Eye (tissue), 1 donor: ENCODE measurements around the gene NFE2.
A peak's percentile ranks its signal among the peaks of the same experiment; 100 is the strongest.
"Not testable (repeated sequence)": the region's sequence is repeated elsewhere in the genome, so short reads cannot be mapped to it uniquely, and the experiment has no call there.

Experiments used
- DNase-seq: peaks from one replicate; pipeline ENCODE4 v3.0.0-alpha.2; 2015

The NFE2 gene

DNA sequence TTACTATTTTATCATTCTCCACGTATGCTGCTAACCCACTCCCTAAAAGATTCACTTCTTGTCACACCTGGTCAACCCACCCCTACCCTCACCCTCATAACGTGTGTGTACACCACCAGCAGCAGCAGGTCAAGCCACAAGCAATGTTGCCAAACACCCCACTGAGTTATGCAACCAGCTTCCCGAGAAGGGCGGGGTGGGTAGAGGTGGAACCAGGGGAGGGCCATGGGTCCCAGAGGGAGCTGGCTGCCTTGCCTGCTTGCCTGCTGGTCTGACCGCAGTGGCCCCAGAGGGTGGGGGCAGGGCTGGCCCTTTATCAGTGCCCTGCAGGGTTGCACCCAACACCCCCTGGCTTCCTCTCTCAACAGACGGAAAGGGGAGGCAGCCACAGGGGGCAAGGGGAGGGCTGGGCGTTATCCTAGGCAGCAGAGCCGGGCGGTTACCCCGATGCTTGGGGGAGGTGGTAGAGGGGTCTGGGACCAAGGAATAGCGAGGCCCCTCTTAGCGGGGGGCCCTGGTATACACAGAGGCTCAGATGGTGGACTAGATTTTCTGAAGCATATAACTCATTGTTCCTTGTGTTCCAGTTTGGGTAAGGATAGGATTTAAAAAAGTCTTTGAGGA is 3.5 kb upstream of the NFE2 start:
- DNase-seq = no peak

DNA sequence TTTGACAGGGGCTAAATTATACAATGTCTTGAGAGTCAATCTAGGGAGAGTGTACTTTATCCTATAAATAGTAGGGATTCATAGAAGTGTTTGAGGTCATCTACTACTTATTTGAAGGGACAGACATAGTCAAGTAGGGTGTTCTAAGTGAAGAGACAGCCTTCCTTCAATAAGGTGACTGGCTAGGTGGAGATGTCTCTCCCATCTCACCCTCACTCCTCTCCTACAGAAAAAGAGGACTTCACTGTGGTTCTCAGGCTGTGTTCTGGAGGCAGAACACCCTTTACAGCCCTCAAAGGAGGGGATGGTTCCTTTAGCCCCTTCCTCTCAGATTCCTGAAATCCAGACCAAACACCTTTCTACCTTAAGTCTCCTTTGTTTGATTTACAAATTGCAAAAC is 2.8 kb upstream of the NFE2 start:
- no peak for DNase-seq

DNA sequence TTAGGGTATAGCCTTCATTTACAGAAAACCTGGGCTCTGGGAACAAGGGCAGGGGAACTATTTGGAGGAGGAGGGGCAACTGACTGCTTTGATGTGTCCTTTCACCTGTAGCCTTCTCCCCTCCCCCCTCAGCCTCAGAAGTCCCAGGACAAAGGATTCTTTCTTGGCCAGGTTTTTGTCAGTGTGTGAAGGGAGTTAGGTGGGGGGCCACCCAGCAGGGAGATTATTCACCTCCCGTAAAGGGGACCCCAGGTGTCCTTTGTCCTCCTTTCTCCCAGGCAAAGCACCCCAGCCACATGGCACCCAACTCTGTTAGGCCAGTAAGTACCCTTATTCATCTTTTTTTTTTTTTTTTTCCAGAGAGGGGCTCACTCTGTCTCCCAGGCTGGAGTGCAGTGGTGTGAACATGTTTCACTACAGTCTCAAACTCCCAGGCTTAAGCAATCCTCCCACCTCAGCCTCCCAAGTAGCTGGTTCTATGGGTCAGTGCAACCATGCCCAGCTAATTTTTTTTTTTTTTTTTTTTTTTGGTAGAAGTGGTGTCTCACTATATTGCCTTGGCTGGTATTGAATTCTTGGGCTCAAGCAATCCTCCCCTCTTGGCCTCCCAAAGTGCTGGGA is 723 bp upstream of the NFE2 start:
- DNase-seq = no peak

DNA sequence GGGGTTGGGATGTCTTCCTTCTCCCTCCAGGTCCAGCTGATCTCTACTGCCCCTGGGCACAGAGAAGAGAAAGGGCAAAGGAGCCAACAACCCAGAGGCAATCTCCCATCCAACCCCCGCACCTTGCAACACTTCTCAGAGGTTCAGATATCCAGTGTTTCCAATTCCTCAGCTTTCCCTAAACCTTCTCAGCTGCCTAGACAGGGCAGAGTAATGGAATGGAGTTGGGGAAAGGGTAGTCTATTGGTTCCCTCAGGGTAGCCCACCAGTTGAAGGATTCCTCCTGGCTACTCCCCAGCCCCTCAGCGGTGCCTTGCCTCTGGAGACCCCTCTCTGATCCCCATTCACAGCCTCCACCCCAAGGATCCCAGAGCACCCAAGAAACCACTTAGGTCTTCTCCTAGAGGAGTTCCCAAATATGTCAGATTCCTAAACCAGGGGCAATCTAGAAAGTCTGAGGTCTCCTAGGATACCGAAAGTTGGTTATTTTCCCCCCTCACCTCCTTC is 537 bp downstream of the NFE2 start:
- no peak for DNase-seq

DNA sequence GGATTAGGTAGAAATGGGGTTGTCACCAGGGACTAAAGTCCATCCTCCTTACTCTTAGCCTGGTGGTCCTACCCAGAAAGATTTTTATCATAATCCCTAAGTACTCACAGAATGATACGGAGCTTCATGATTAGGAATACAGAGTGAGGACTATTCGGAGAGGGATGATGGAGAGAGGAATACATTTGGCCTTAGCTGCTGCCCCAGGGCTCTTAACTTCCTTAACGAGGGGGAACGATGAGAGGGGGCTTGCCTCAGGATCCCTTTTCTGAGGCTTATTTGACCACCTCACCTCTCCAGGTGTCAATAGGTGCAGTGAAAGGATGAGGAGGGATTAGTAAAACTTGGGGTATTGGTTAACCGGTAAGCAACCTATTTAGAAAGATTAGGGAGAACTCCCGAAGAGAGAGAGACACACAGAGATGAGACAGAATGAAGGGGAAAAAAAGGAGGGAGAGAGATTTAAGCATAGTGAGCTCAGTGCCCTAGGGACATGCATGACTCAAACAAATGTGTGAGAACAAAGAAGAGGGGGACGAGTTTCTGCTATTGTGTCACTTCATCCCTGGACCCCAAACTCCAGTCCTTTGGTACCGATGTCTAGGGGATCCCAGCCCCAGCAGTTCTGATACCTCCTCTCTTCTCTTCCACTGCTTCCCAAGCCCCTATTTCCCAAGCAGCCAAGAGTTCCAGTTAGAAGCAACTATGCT is 1.1 kb downstream of the NFE2 start:
- DNase-seq = no peak

DNA sequence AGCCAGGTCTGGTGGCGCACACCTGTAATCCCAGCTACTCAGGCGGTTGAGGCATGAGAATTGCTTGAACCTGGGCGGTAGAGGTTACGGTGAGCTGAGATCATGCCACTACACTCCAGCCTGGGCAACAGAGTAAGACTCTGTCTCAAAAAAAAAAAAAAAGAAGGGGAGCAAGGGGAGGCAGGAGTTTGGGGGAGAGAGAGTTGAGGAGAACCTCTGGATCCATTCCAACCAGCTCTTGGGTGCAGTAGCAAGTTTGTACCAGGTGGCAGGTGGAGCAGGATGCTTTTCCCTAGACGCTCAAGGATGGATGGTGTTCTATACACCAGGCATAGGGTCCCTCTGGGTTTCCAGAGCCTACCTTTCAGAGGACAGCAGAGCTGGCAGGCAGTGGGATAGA is 1.9 kb downstream of the NFE2 start:
- no peak for DNase-seq

DNA sequence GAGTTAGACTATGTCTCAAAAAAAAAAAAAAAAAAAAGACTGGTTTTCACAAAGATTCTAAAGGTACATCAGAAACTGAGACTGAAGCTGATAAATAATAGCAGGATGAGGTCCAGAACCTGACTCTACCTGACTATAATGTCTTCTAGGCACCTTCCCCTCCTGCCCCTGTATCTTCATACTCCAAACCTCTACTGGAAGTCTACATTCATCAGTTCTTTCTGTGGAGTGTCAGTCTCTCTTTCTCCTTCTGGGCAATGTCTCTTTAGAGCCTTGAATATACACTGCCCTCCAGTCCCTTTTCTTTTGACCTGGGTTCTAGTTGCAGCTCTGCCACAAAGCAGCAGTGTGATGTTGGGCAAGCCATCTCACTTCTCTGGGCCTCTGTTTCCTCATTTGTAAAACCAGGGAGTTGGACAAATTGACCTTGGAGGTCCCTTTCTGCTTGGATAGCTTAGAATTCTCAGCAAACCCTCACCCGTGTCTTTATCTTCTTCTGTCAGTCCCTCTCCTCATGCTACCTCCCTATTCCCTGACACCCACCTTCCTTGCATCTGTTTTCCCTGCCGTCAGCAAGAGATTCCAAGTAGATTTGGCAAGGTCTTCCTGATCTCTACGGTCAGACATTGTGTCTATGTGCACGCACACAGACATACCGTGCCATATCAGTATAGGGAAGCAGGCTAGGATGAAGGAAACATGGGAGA is 4.3 kb downstream of the NFE2 start:
- no peak for DNase-seq

DNA sequence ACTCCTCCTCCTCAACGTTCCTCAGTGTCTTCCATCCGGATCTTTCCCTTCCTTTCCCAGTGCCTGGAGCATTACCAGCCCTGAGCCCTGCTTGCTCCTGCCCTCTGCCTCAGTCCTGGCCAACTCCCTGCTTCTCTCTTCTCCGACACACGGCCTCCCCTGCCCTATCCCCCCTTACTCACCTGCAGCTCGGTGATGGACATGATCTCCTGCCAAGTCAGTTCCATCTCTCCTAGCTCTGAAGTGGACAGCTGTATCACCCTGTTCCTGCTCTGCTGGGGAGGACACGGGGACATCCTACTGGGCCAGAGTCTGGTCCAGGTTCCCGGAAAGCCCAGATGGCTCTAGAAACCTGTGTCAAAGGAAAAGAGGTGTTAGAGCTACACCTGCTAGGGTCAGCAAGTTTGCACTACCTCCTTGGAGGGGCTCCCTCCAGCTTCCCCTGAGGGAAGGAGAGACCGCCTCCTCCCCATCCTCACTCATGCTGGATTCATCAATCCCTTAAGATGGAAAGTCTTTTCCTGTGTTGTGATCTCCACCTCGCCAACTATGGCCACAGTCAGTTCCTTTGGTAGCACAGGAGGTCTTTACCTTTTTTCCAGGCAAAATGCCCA is 5.8 kb downstream of the NFE2 start:
- DNase-seq = no peak

DNA sequence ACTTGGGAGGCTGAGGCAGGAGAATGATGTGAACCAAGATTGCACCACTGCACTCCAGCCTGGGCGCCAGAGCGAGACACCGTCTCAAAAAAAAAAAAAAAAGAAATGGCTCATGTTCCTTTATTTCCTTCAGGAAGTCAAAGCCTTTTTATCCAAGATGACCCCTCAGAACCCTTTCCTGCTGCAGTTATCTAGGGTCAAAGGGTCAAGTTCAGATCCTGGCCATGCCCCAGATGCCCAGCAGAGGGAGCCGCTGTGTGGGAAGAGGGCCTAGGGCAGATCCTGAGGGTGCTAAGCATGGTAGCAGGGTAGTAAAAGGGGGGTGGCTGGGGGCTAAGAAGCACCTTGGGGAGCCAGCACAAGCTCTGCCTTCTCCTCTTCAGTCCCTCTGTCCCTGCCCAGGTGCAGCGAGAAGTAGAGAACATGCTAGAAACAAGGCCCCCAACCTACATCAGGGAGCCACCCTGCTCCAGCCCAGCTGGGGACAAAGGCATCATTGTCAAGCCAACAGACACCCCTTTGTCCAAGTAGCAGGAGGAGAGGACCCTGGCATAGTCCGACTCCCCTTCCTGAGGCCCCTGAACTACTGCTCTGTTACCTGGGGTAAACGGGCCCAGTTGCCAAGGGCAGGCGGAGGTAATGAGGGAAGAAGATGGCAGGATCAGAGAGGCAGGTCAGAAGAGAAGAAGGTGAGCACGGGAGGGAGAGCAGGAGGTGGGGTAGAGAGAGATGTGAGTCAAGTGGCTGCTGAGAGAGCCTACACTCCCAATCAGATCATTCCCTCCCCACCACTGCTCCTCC is 6.5 kb downstream of the NFE2 start:
- DNase-seq = peak; percentile 58

DNA sequence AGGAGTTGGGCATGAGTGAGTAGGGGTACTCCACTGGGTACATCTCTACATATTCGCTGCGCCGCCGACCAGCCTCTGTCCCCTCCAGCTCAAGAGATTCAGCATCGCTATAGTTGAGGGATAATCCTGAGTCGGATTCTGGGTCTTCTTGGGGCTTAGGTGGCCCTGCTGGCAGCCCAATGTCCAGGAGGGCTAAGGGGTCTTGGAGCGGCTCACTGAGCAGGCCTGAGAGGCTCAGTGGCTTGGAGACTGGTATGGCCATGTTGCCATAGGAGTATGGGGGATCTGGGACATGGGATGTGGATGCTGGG is 7.9 kb downstream of the NFE2 start:
- DNase-seq = no peak

DNA sequence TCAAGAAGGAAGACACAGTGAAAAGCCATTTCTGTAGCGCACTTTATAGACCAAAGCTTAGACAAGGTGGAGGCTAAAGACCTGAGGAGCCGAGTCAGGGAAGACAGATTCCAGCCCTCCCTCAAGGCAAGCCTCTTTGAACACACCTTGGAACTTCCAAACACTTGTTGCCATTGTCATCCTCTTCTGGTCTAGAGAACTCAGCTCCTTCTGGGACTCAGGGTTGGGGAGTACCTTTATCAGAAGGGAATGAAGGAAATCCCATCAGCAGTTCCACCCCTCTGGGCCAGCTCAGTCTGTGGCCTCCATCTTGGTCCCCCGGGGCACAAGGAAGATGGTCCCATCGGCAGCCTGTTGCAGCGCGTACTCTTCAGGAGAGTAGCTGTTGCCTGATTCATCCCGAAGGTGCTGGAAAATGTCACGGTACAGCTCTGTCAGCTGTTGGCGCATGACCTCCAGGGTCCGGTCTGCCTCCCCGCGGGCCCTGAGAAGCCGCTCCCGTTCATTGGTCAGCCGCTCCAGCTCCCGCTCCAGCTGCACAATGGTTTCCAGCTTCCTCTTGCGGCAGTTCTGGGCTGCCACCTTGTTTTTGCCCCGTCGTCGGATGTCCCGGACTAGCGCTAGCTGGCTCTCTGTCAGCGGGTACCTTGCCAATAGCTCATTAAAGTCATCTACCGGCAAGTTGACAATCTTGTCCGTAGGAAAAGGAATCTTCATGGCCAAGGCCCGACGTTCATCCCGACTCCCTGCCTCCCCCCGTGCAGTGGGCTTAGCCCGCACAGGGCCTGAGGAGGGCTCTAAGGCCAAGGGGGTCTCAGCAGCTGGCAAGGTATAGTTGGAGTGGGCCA is 8.5 kb downstream of the NFE2 start:
- no peak for DNase-seq

DNA sequence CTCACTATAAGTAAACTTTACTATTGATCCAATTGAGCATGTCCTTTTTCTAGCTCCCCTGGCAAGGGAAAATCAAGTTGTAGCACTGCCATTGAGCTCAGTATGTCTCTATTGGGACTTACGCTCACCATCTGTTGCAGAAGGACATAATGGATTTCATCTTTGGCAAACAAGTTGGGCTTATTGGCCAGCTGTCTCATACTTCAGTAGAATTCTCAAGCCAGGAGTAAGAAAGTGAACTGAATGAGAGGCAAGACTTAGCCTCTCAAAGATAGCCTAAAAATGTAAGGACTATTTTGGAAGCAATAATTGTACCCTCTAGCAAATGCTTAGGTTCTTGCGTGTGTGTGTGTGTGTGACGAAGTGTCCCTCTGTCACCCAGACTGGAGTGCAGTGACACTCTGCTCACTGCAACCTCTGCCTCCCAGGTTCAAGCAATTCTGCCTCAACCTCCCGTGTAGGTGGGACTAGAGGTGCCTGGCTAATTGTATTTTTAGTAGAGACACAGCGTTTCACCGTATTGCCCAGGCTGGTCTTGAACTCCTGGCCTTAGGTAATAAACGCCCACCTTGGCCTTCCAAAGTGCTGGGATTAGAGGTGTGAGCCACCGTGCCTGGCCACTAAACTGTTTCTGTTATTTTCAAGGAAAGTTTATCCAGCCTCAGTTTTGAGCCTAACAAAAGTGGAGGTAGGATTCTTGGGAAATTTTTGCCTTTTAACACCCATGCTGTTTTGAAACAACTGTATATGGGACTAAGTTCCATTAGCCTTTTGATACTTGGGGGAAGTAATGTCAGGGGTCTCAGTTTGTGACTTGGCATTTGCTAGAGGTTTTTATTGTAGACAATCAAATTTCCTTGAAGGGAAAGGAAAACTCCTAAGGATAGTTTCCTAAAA is 13.3 kb downstream of the NFE2 start:
- DNase-seq = no peak

DNA sequence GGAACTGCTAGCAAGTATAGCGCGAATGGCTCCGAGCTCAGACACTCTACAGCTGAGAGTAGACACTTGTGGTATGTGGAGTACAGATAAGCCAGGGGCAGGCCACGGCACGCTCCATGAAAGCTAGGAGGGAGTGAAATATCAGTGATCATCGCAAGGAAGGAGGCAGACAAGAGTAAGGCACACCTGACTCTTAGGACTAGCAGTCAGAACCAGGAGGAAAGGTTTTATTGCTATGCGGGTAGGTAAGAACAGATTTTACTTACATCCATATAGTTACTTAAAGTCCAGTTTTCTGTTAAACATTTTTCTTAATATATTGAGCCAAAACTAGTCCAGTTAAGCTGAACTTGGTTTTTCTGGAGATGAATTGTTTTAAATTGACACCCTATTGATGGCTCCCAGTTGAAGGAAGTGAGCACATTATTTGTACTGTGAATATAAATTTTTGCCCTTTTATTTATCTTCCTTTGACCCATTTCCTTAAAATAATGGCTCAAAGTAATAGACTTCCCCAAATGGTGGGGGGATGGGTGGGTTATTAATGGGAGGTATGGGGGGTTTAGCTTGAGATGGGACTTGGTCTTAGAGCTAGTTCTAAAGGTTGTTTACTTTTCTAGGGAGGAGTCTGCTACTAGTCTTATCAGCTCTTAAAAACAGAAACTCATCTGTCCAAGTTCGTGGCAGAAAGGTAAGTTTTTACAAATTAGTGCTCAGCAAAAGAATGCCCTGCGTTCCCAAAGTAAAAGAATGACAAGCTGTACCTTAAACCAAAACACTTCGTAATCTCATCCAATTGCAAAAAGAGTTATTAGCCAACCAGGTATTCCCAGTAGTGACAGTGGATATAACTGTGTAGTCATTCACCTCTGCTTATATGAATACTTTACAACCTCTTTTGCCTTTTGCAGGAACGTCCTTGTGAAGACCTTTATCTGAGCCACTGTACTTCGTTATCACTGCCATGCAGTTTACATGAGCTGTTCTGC is 14.5 kb downstream of the NFE2 start:
- no peak for DNase-seq

DNA sequence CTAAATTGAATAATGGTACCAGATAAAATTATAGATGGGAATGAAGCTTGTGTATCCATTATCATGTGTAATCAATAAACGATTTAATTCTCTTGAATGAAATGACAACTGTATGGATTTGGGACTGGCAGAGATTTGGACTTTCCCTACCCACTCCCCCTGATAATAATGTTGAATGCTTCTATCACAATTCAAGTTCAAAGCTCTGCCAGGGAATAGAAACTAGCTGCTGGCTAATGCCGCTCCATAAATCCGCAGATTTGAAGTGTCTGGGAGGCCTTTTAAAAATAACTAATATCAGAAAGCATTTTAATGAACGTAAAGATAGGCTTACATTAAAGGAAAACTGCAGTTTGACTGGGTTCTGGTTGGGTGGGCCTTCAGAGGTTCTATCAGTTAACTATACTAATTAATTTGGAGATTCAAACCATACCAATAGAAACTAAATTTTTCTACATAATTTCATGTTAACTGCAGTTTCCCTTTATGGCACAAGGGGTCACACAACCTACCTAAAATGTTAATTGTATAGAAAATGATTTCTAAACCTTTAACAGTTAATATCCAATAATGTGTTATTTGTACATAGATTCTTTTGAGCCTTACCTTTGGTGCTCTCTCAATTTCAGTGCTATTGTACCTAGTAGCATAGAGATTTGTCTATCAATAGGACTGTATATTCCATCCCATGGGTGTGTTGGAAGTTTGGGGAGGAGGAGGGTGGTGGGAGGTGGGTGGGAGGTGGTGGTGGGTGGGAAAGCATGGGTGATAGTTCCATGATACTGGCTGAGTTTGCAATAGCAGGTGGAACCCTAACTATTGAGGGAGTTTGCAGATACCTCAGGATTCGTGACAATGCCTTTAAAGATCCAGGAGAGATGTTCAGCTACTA is 15.4 kb downstream of the NFE2 start:
- no peak for DNase-seq

DNA sequence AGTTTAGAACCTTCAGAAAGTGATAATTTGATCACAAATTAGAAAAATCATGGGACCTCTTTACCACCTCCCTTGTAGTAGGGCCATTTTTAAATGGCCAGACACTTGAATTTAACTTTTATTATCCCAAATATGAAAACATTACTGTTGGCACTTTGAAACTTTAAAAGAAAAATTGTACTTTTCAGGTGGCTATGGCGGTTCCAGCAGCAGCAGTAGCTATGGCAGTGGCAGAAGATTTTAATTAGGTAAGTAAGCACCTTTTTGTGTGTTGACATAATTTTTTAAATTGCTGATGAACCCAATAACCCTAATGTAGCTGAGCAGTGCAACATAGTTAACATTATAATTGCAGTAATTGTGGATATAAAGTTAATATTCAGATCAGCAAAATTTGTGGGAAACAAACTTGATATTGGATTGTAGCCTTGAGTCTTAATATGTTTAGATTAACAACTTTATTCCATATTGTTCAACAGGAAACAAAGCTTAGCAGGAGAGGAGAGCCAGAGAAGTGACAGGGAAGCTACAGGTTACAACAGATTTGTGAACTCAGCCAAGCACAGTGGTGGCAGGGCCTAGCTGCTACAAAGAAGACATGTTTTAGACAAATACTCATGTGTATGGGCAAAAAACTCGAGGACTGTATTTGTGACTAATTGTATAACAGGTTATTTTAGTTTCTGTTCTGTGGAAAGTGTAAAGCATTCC is 16.6 kb downstream of the NFE2 start:
- not testable (repeated sequence) for DNase-seq

DNA sequence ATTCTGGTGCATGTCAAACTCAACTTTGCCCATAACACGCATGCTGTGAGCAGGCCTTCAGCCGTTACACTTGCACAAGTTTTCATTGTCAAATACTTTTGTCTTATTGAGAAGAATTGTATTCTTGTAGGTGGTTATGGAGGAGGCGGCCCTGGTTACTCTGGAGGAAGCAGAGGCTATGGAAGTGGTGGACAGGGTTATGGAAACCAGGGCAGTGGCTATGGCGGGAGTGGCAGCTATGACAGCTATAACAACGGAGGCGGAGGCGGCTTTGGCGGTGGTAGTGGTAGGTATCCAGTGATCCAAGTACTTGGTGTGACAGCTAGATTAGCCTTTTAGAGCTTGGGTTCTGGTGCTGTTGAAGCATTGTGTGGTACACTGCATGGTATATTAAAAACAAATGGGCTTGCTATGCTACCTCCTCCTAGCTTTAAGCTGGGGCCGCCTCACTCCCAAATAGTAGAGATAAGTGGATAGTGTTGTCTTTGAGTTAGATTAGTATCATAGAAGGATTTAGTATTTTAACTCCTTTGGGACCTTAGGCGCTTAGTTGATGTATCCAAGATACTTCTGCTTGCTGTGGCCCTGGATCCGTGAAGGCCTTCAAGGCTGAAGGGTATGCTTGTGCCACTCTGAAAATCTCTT is 17.7 kb downstream of the NFE2 start:
- DNase-seq = no peak

DNA sequence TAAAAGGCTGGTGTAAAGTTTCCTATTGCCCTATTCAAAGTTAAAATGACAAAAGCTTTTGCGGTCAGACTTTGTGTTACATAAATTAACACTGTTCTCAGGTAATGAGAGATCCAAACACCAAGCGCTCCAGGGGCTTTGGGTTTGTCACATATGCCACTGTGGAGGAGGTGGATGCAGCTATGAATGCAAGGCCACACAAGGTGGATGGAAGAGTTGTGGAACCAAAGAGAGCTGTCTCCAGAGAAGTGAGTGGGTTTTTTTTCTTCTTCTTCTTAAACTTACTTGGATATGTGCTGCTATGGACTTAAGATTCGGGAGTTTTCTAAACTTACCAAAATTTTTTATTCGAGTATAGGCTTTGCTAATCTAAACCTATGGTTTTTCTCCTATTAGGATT is 19.1 kb downstream of the NFE2 start:
- not testable (repeated sequence) for DNase-seq
